NCI-H82 treated with DMSO at 0.1 percent for 48 hours (cell line): ENCODE results near the gene CCDC71L.

Experiments
- DNase-seq: peaks from one replicate; lab custom pipeline; 2025; ENCODE audit not compliant: unreplicated experiment; lab: John Stamatoyannopoulos, UW

Gene CCDC71L

GRCh38 chr7:106609416-106609815, 51.5 kb downstream of the CCDC71L start:
- DNase-seq = no peak

- no peak for DNase-seq
Observed at GRCh38 chr7:106608661-106609060, 52.3 kb downstream of the CCDC71L start.
